Ectodermal cell (in vitro differentiated cells): Measurements from ENCODE around the gene ITGA7.
A peak's percentile ranks its signal among the peaks of the same experiment; 100 is the strongest.

Source experiments
- H3K27ac ChIP-seq: 2 replicates; pipeline ENCODE4 v1.7.0; 2013; ENCODE audit warnings: mild to moderate bottlenecking, low read depth, low read length; ENCODE audit not compliant: insufficient read depth, poor library complexity, severe bottlenecking
- H3K27me3 ChIP-seq: 2 replicates; pipeline ENCODE4 v1.7.0; 2013; ENCODE audit warnings: mild to moderate bottlenecking, low read length; ENCODE audit not compliant: insufficient read depth, control insufficient read depth, poor library complexity, severe bottlenecking
- H3K36me3 ChIP-seq: one replicate; pipeline ENCODE4 v1.7.0; 2013; ENCODE audit warnings: low read length; ENCODE audit not compliant: control insufficient read depth, insufficient read depth
- H3K4me1 ChIP-seq: one replicate; pipeline ENCODE4 v1.7.0; 2013; ENCODE audit warnings: low read length; ENCODE audit not compliant: control insufficient read depth, insufficient read depth
- H3K4me3 ChIP-seq: 2 replicates; pipeline ENCODE4 v1.7.0; 2013; ENCODE audit warnings: low read depth, low read length, control low read depth; ENCODE audit not compliant: insufficient read depth
- H3K9me3 ChIP-seq: 2 replicates; pipeline ENCODE4 v1.7.0; 2013; ENCODE audit warnings: mild to moderate bottlenecking, low read length, moderate library complexity; ENCODE audit not compliant: control insufficient read depth
- WGBS, 2 experiments: methylation state at CpG; one replicate each; pipeline ENCODE4 v1.1.7; 2013; ENCODE audit warnings: missing lambda C conversion rate in 2 of 2; 5-methylcytosine and 5-hydroxymethylcytosine counted together

ITGA7 gene

GRCh38 chr12:55718624-55719275 is 11.0 kb upstream of the ITGA7 start:
- Histone ChIP-seq H3K36me3 (no peaks in the 10 kb centered on the region), H3K27ac (peak overlapping the region; percentile 2), H3K27me3 (no peaks in the 10 kb centered on the region), H3K4me3 (no peak overlapping the region), H3K9me3 (no peaks in the 10 kb centered on the region), H3K4me1 (peaks cover 33% of the 10 kb centered on the region)
- 74 to 84% methylated on average over 4 of the region's 4 CpGs for WGBS, 2 experiments

GRCh38 chr12:55718015-55718414 is 10.3 kb upstream of the ITGA7 start:
- H3K4me1 ChIP-seq = peaks cover 33% of the 10 kb centered on the region
- WGBS, 2 experiments = 3 to 13% methylated on average over 2 to 4 of the region's 4 CpGs
- peaks cover under 1% of the 10 kb centered on the region for H3K27me3 ChIP-seq
- no peak overlapping the region for H3K4me3 ChIP-seq
- H3K36me3 ChIP-seq = no peaks in the 10 kb centered on the region
- no peaks in the 10 kb centered on the region for H3K9me3 ChIP-seq
- no peak overlapping the region for H3K27ac ChIP-seq

GRCh38 chr12:55717011-55718007 is 9.6 kb upstream of the ITGA7 start:
- peak overlapping the region; percentile 90 for H3K4me3 ChIP-seq
- H3K36me3 ChIP-seq = no peaks in the 10 kb centered on the region
- WGBS, 2 experiments = 34 to 36% methylated on average over 8 of the region's 8 CpGs
- H3K4me1 ChIP-seq = peaks cover 33% of the 10 kb centered on the region
- no peaks in the 10 kb centered on the region for H3K9me3 ChIP-seq
- no peak overlapping the region for H3K27ac ChIP-seq
- H3K27me3 ChIP-seq = peaks cover 4% of the 10 kb centered on the region

GRCh38 chr12:55716582-55716957 is 8.9 kb upstream of the ITGA7 start:
- peaks cover 7% of the 10 kb centered on the region for H3K27me3 ChIP-seq
- peak overlapping the region; percentile 90 for H3K4me3 ChIP-seq
- H3K36me3 ChIP-seq = no peaks in the 10 kb centered on the region
- 1 to 3% methylated on average over 10 to 12 of the region's 13 CpGs for WGBS, 2 experiments
- H3K27ac ChIP-seq = no peak overlapping the region
- no peaks in the 10 kb centered on the region for H3K9me3 ChIP-seq
- H3K4me1 ChIP-seq = peaks cover 33% of the 10 kb centered on the region

- Histone ChIP-seq H3K27me3 (peaks cover 7% of the 10 kb centered on the region), H3K27ac (peak within 1 kb of the TSS; percentile 88), H3K4me3 (peak within 1 kb of the TSS; percentile 90), H3K36me3 (no peaks in the 10 kb centered on the region), H3K9me3 (no peaks in the 10 kb centered on the region), H3K4me1 (peaks cover 33% of the 10 kb centered on the region)
- 0 to 1% methylated on average over 42 of the region's 42 CpGs for WGBS, 2 experiments
Measured at GRCh38 chr12:55715833-55716581, 8.3 kb upstream of the ITGA7 start, which contains the start of gene BLOC1S1. TSS of gene BLOC1S1 (plus strand) at chr12:55716046. CDS start at chr12:55716052, 6 bp downstream.

GRCh38 chr12:55715169-55715764 is 7.6 kb upstream of the ITGA7 start:
- H3K27ac ChIP-seq = no peak overlapping the region
- H3K27me3 ChIP-seq = peaks cover 7% of the 10 kb centered on the region
- H3K4me3 ChIP-seq = peak overlapping the region; percentile 90
- H3K36me3 ChIP-seq = no peaks in the 10 kb centered on the region
- 78 to 83% methylated on average over 7 of the region's 7 CpGs for WGBS, 2 experiments
- peaks cover 33% of the 10 kb centered on the region for H3K4me1 ChIP-seq
- no peaks in the 10 kb centered on the region for H3K9me3 ChIP-seq

- WGBS, 2 experiments = 81 to 94% methylated on average over 2 of the region's 2 CpGs
- H3K9me3 ChIP-seq = no peaks in the 10 kb centered on the region
- H3K27ac ChIP-seq = no peak overlapping the region
- no peak overlapping the region for H3K4me3 ChIP-seq
- no peaks in the 10 kb centered on the region for H3K36me3 ChIP-seq
- H3K27me3 ChIP-seq = peaks cover 7% of the 10 kb centered on the region
- peaks cover 23% of the 10 kb centered on the region for H3K4me1 ChIP-seq
Measured at GRCh38 chr12:55713721-55714120, 6.0 kb upstream of the ITGA7 start.

- Histone ChIP-seq H3K27me3 (peaks cover 7% of the 10 kb centered on the region), H3K36me3 (no peaks in the 10 kb centered on the region), H3K27ac (no peak overlapping the region), H3K9me3 (no peaks in the 10 kb centered on the region), H3K4me3 (no peak overlapping the region), H3K4me1 (peaks cover 19% of the 10 kb centered on the region)
- WGBS, 2 experiments = 76 to 93% methylated on average over 1 of the region's 1 CpG
Measured at GRCh38 chr12:55712700-55713415, 5.2 kb upstream of the ITGA7 start.

GRCh38 chr12:55711786-55712553 is 4.3 kb upstream of the ITGA7 start:
- Histone ChIP-seq H3K36me3 (no peaks in the 10 kb centered on the region), H3K9me3 (no peaks in the 10 kb centered on the region), H3K4me1 (peaks cover 11% of the 10 kb centered on the region), H3K27ac (no peak overlapping the region), H3K4me3 (no peak overlapping the region), H3K27me3 (peaks cover 9% of the 10 kb centered on the region)
- 88 to 92% methylated on average over 4 of the region's 4 CpGs for WGBS, 2 experiments
